HG02870 (cell line): ENCODE measurements around the gene TEC.

Experiments used
- ATAC-seq: cut with Tn5 transposase; IDR thresholded peaks from one replicate; pipeline ENCODE4 v1.9.1; 2021; ENCODE audit warnings: mild to moderate bottlenecking, moderate library complexity; ENCODE audit not compliant: unreplicated experiment

Gene TEC

GRCh38 chr4:48093991-48094416 lies 175.6 kb downstream of the TEC start:
- ATAC-seq = no peak

DNA sequence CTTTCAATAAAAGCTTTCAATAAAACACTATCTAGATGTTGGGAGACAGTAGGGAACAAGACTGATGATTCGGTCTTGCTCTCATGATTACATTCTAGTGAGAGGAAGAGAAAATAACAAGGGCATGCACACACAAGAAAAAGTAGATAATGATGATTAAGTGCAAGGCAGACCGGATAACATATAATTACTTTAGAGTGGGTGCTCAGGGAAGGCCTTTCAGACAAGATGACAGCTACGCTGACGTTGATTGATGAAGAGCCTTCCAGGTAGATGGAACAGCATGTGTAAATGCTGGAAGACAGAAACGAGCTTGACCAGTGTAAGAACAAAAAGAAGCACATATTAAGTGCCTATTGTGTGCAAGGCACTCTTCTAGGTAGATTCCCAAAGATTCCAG lies 179.0 kb downstream of the TEC start:
- no peak for ATAC-seq

DNA sequence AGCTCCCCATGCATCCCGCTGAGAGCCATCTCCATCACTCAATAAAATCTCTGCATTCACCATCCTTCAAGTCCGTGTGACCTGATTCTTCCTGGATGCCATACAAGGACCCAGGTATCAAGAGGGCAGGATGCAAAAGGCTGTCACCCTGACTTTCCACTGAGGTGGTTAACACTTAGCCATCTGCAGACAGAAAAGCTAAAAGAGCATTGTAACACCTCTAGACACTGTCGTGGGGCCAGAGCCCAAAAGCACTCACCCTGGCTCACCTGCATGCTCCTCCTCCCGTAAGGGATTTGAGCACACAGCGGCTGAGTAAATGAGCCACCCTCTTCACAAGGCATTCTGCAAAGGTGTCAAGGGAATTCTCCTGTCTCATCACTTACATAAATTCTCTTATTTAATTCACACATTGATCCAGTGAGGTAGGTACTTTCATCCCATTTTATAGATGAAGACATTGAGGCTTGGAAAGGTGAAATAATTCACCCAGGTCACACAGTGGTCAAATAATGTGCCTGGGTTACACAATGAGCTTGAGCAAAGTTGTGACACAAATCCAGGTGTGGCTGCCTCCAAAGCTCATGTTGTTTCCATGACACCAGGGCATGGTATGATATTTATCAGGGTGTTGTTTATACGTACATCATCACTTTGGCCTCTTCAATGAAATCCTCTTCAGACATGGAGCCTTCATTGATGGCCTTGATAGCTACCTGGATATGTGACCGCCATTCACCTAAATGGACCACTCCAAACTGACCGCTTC lies 183.6 kb downstream of the TEC start:
- no peak for ATAC-seq
